ENCODE results near the gene RAET1L.

DNA sequence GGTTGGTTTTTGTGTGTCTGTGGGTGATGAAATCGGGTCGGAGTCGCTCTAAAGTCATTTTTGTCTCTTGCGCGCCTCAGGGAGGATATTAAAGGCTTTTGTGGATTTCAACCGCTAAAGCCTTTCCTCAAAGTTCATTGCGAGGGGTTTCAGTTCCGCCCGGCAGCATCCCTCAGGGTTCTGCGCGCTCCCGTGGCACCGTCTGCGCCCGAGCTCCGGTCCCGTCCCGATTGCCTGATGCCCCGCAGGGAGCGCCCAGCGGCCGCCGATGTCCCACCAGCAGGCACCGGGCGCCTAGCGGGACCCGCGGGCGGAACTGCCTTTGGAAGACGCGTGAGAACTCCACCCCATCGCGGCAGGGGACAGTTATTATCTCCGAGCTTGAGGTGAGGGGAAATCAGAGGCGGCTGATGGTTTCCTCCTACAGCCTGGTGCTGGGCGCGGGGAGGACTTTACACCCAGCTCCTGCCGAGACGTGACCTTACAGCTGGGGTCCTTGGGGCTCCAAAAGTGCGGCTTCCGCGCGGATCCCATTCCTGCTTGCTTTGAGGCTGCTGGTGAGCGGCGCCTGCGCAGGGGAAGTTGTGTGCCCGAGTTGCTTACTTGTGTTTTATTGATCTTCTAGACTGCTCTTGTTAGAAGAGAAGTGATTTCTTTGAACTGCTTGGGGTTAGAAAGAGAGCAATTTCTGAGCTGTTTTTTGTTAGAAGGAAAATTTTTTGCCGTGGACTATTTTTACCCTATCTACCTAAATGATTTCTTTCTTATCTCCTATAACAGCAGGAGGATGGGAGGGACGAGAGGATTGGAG, 34.5 kb downstream of the RAET1L start:
- TF ChIP-seq, protein P1, sequence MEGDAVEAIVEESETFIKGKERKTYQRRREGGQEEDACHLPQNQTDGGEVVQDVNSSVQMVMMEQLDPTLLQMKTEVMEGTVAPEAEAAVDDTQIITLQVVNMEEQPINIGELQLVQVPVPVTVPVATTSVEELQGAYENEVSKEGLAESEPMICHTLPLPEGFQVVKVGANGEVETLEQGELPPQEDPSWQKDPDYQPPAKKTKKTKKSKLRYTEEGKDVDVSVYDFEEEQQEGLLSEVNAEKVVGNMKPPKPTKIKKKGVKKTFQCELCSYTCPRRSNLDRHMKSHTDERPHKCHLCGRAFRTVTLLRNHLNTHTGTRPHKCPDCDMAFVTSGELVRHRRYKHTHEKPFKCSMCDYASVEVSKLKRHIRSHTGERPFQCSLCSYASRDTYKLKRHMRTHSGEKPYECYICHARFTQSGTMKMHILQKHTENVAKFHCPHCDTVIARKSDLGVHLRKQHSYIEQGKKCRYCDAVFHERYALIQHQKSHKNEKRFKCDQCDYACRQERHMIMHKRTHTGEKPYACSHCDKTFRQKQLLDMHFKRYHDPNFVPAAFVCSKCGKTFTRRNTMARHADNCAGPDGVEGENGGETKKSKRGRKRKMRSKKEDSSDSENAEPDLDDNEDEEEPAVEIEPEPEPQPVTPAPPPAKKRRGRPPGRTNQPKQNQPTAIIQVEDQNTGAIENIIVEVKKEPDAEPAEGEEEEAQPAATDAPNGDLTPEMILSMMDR (IDR thresholded peaks at IDR 0.05), result no peak
- TF ChIP-seq ZFX (IDR thresholded peaks at IDR 0.05; ENCODE audit: borderline replicate concordance), result no peak
